ENCODE measurements around the gene COL16A1.

COL16A1 gene

DNA sequence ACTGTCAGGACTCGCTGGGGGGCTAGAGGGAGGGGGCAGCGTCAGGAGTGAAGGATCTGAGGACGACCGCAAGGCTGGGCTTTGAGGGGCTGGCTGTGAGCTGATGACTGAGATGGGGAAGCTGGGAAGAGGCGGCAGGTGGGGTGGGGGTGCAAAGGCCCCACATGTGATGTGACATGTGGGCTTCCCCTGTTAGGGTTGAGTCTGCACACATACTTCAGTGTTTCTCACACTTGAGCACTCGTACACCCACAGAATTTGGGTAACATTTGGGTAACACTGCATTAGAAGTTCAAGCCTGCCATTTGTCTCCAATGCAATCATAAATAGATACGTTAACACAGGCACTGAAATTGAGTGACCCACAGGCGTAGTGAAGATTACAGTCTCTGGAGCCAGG is 16.2 kb downstream of the COL16A1 start:
- DNase-seq (ENCODE audit: low read depth in 3 of 3): no peak

GRCh38 chr1:31685795-31686194 is 18.0 kb downstream of the COL16A1 start:
- no peak for DNase-seq (ENCODE audit: low read depth in 3 of 3)

DNA sequence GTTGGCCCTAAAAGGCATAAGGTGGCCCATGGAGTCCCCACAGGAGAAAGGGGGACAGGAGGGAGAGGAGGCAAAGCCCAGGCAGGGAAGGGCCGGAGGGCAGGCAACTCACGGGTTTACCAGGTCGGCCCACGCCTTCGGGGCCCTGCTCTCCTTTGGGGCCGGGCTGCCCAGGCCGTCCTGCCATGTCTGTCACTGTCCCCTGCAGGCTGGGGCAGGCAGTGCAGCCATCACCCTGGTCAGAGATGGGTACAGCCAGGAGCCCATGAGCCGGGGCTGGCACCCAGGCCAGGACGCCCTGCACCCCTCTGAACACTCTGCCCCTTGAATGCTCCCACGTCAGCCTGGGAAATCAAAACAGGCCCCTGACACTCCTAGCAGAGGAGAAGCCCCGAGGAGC is 19.8 kb downstream of the COL16A1 start:
- no peak for DNase-seq (ENCODE audit: low read depth in 3 of 3)

DNA sequence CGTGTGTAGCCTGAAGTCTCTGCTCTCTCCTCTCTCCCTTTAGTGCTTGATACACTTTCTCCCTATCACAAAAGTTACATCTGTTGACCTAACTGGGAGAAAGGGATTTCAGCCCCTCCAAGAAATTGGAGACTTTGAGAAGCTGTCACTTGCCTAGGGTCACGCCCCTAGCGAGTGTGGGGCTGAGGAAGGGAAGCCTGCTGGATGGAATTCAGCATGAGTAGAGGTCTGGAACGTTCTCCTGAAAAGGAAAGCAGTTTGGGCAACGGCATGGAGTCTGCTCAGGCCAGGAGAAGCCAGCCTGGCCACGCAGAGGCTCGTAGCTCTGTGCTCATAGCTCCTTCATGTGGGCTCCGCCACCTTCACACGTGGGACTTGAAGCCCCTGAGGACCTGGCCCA is 22.4 kb downstream of the COL16A1 start:
- no peak for DNase-seq (ENCODE audit: low read depth in 3 of 3)

- no peak for DNase-seq (ENCODE audit: low read depth in 3 of 3)
These were observed 24.1 kb downstream of the COL16A1 start for GRCh38 chr1:31679676-31680230.

DNA sequence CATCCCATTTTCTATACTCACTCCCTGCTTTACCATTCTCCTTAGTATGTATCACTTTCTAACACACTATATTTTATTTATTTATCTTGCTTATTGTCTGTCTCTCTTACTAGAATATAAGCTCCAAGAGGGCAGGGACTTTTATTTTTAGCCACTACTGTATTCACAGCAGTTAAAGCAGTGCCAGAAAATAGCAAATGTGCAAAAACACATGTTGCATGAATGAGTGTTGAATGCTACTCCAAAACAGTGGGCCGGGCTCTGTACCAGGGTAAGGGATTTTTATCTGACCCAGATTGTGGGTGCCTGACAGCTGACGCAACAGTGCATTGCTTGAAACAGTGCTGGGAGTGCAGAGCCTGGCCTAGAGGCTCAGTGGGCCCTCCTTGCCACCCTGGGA is 24.7 kb downstream of the COL16A1 start:
- DNase-seq (ENCODE audit: low read depth in 3 of 3): no peak

DNA sequence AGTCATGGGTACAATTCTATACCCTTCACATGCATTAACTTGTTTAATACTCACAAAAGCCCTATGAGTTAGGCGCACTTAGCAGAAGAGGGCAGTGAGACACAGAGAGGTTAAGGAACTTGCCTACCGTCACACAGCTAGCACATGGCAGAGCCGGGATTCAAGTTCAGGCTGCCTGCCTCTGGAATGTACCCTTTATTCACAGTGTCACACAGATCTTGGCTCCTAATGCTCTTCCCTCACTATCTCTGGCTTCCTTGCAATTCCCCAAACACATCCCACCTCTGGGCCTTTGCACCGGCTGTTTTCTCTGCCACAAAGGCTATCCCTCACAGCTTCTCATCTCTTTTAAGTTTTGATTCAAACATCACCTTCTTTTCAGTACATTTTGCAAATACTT is 25.1 kb downstream of the COL16A1 start:
- DNase-seq (ENCODE audit: low read depth in 3 of 3): no peak

DNA sequence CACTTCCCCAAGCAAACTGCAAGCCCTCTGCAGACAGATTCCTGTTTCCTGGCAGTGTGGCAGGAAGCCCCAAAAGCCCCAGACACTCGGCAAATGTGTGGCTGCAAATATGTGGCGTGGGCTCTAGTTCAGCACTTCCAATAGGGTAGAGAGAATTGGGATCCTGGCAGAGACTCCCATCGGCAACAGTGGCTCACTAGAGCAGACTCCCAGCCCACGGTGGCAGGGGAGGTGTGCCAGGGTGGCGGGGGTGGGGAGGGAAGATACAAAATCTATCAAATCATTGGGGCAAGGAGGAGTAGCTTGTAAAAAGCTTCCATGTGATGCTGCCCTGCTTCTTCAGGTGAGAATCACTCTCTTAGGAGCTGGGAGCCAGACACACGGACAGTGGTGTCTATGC is 25.9 kb downstream of the COL16A1 start:
- DNase-seq (ENCODE audit: low read depth in 3 of 3): no peak

GRCh38 chr1:31677401-31677800 is 26.4 kb downstream of the COL16A1 start:
- no peak for DNase-seq (ENCODE audit: low read depth in 3 of 3)

GRCh38 chr1:31675756-31676155 is 28.1 kb downstream of the COL16A1 start:
- no peak for DNase-seq (ENCODE audit: low read depth in 3 of 3)

GRCh38 chr1:31675161-31675560 is 28.7 kb downstream of the COL16A1 start:
- no peak for DNase-seq (ENCODE audit: low read depth in 3 of 3)

GRCh38 chr1:31674626-31675025 is 29.2 kb downstream of the COL16A1 start:
- no peak for DNase-seq (ENCODE audit: low read depth in 3 of 3)

GRCh38 chr1:31673433-31673832 is 30.4 kb downstream of the COL16A1 start:
- no peak for DNase-seq (ENCODE audit: low read depth in 3 of 3)

DNA sequence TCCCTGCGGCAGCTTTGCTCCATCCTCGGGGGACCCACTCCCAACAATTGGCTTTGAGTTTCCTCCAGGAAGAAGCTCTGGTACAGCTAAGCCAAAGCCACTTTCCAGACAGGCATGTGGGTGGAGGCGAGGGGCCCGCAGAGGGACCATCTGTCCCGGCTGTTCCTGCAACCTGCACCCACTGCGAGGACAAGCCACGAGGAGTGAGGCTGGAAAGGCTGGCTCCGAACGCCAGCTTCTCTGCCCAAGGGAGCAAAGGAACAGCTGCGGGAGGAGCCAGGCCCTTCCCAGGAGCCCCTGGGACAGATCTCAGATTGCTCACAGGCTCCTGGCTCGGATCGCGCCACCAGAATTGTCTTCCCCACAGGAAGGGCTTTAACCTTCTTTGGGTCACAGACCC is 30.8 kb downstream of the COL16A1 start:
- no peak for DNase-seq (ENCODE audit: low read depth in 3 of 3)

DNA sequence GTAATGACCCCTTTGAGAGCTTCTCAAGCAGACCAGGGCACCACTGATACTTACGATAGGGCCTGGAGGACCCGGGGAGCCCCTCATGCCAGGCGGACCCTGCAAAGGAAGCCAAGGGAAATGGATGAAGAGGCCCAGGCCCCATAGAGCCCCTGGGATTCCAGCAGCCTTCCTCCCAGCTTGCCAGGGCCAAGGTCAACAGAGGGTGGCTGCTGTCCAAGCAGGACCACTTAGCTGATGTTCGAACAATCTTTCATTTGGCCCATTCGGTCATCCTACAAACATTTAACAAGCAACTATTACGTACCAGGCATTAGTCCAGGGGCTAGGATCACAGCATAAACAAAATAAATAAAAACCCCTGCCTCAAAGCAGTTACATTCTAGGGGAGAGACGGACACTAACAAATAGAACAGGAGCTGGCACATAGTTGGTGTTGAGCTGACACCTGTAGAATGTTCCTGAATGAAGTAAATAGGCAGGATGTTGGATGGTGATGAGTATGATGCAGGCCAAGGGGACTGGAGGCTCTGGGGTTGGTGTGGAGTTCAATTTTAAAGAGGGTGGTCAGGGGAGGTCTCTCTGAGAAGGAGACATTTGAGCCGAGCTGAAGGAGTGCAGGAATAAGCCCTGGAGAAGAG is 32.1 kb downstream of the COL16A1 start:
- DNase-seq (ENCODE audit: low read depth in 3 of 3): no peak

GRCh38 chr1:31671147-31671546 is 32.7 kb downstream of the COL16A1 start:
- DNase-seq (ENCODE audit: low read depth in 3 of 3): no peak

GRCh38 chr1:31670593-31670964 is 33.2 kb downstream of the COL16A1 start:
- DNase-seq (ENCODE audit: low read depth in 3 of 3): no peak

DNA sequence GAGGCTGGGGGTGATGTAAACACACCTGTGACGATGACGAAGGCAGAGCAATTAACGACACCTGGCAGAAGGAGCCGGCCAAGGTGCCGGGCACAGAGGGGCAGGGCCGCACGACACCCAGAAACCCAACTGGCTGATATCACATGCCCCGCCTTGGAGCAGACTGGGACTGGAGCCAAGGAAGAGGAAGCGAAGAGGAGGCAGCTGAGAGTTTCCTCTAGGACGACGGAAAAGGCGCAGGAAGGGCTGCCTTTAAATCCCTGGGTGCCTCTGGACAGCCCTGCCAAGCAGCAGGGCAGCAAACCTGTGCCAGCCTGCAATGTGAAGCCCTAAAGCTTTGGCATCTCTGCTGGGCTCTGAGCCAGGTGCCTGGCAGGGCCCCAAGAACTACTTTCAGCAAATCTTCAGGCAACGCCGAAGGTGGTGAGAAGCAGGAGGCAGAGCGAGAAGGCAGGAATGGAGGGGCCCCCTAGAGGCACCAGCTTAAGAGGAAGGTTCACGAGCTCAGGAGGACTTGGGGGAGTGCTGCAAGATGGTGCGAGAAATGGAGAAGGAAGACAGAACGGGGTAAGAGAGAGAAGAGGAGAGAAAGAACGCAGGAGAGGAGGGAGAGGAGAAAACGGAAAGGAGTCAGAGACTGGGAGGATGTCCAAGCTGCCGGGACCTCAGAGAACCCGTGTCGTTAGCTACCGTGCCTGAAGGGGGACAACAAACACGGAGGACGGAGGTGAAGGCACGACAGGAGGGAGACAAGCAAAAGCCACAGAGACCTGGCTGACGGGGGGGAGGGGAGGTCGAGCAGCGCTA is 33.8 kb downstream of the COL16A1 start:
- DNase-seq (ENCODE audit: low read depth in 3 of 3): no peak

DNA sequence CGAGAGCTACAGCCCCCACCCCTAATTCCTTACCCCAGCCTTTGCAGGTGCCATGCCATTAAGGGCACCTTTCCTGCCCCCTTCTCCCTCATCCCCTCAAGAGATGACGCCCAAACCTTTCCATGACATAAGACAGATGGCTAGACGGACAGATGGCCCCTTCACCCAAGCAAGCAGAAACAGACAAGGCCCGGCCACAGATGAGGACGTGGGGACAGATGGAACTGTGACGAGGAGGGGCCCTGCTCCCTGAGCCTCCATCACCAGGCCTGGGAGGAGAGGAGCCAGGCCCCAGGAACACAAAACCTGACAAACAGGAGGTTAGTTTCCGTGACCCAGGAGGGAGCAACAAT is 34.4 kb downstream of the COL16A1 start:
- no peak for DNase-seq (ENCODE audit: low read depth in 3 of 3)

DNA sequence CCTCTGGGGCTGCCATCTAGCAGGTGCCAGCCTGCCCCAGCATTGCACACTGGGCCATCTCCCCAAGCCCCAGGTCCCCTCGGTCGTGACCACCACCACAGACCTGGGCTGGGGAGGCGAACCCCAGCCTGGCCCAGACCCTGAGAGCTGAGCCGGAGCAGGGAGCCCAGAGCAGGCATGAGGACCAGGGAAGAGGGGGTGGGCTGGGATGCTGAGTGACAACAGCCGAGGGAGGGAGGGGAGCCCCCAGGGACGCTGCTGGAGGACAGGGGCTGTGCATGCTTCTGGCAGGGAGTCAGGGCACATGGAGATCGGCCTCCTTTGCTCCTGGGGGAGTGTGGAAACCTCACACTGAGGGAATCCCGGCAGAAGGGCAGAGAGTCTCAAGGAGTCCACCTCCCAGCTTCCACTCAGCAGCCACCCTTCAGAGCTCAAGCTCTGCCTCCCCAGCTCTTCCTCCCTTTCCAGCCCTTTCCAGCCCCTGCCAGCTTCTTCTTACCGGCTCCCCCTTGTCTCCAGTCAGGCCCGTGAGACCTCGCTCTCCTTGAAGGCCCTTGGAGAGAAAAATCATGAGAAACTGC is 35.4 kb downstream of the COL16A1 start:
- no peak for DNase-seq (ENCODE audit: low read depth in 3 of 3)

- DNase-seq (ENCODE audit: low read depth in 3 of 3): no peak
These were observed 36.6 kb downstream of the COL16A1 start for GRCh38 chr1:31667065-31667785.

DNA sequence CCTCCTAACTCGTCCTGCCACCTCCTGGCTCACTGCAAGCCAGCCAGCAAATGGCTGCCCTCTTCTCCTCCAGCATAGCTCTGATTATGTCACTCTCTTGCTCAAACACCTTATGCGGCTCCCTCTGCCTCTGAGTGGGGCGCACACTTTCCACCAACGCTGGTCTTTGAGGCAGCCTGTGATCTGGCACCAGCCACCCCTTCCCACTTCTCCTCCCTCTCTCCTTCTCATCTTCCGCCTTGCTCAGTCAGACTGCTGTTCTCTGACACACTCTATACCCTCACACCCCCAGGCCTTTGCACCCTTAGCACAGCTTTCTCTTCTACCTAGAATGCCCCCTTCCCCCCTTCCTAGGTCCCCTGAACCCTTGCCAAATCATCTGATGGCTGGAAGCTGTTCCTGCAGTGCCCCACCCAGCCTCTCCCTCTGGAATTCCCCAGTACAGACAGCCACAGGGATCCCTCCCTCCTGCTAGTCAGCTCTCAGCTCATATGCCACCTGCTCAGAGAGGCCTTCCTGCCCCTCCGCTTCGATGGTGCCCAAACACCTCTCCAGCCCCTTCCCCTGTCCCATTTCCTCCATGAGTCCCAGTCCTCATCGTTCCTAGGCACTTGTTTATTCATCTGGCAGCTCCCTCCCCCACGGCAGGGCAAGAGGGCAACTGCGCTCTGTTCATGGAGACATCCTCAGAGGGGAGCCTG is 37.4 kb downstream of the COL16A1 start:
- no peak for DNase-seq (ENCODE audit: low read depth in 3 of 3)
